ENCODE results near the gene ASPDH. TPM values are rescaled to one million over a fixed set of nuclear protein-coding genes. Genes with fewer than 3 reads are reported as not detected.

ASPDH gene
- not detected in 2 replicates for total RNA-seq (2014; rRNA removed; shearing (Covaris generic))

- no peak for DNase-seq (ENCODE audit: low read depth)
Observed at GRCh38 chr19:50513746-50514345, at the start of gene ASPDH. Gene ASPDH (minus strand): TSS chr19:50513913. CDS start chr19:50513823, 90 bp downstream.

DNA sequence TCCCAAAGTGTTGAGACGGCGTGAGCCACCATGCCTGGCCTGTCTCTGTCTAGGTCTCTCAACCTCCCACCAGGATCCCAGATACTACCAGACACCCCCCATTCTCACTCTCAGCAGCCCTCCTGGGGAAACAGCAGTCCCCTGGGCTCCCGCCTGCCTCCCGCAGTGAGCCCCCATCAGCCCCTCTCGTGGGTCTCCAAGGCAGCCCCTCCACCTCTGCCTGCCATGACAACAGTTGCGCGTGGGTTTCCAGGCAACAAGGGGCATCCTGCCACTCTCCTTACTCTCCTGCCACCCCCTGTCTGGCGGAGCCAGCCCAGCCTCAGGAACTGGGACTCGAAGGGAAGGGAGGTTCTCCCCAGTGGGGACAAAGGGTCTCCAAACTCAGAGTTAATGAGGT is 49.3 kb upstream of the ASPDH start:
- DNase-seq (ENCODE audit: low read depth), result no peak

- DNase-seq (ENCODE audit: low read depth), result no peak
Observed at GRCh38 chr19:50562329-50562728, 48.6 kb upstream of the ASPDH start.

GRCh38 chr19:50559636-50560035 is 45.9 kb upstream of the ASPDH start:
- DNase-seq (ENCODE audit: low read depth), result no peak

- no peak for DNase-seq (ENCODE audit: low read depth)
Observed at GRCh38 chr19:50558449-50558848, 44.7 kb upstream of the ASPDH start.

- no peak for DNase-seq (ENCODE audit: low read depth)
Observed at GRCh38 chr19:50558039-50558438, 44.3 kb upstream of the ASPDH start.

GRCh38 chr19:50557009-50557613 is 43.4 kb upstream of the ASPDH start:
- peak; percentile 3 for DNase-seq (ENCODE audit: low read depth)

DNA sequence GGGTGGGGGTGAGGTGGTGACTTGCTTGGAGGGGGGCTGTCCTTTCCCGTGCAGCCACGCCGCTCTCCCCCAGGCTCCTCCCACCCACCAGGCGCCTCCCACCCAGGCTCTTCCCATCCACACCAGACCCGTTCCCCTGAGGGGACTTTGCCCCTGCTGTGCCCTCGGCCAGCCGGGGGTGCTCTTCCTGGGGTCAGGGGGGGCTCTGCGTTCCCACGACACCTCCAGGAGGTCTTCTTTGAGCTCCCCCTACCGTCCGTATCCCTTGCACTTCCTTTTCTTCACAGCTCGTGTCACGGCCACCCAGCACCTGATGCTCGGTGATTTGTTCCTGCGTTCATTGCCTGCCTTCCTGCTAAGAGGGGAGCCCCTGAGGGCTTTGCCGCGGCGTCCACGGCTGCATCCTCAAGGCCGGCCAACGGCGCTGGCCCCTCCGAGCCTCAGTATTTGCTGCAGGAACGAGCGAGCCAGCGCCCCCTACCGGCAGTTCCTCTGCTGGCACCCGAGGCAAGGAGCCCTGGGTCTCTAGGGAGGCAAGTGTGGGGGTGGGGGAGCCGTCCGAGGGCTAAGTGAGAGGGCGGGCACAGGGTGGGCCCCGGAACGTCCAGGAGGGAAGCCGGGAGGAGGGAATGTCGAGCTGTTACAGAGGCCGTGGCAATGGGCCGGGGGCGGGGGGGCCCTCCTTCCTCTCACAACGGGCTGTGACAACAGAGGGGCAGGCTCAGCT is 42.7 kb upstream of the ASPDH start:
- DNase-seq (ENCODE audit: low read depth), result peak; percentile 84

- DNase-seq (ENCODE audit: low read depth), result peak; percentile 22
Observed at GRCh38 chr19:50555450-50556281, 42.0 kb upstream of the ASPDH start.

GRCh38 chr19:50555033-50555432 is 41.3 kb upstream of the ASPDH start:
- DNase-seq (ENCODE audit: low read depth), result peak; percentile 2

DNA sequence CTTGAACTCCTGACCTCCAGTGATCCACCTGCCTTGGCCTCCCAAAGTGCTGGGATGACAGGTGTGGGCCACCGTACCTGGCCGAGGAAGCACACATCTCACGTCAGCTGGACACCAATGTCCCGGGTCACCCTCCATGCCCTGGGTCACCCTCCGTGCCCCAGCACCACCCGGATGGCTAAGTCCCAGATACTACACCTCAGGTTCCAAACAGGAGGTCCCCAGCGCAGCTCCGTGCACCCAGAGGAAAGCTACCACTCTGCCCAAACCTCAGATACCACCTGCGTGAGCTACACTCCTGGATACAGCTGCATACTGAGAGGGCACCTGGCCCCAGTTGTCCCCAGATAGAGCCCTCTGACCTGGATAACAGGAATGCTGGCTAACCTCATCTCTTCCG is 40.5 kb upstream of the ASPDH start:
- DNase-seq (ENCODE audit: low read depth), result no peak

GRCh38 chr19:50553134-50553703 is 39.5 kb upstream of the ASPDH start:
- peak; percentile 1 for DNase-seq (ENCODE audit: low read depth)

DNA sequence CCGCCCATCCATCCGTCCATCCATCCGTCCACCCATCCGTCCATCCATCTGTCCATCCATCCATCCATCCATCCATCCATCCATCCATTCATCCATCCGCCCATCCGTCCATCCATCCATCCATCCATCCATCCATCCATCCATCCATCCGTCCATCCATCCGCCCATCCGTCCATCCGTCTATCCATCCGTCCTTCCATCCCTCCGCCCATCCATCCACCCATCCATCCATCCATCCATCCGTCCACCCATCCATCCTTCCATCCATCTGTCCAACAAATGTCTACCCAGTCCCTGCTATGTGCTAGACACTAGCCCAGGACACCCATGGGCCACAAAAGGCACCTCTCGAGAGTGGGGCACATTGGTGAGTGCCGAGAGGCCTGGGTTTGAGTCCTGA is 38.8 kb upstream of the ASPDH start:
- peak; percentile 1 for DNase-seq (ENCODE audit: low read depth)

GRCh38 chr19:50551715-50552187 is 38.0 kb upstream of the ASPDH start:
- DNase-seq (ENCODE audit: low read depth), result no peak

DNA sequence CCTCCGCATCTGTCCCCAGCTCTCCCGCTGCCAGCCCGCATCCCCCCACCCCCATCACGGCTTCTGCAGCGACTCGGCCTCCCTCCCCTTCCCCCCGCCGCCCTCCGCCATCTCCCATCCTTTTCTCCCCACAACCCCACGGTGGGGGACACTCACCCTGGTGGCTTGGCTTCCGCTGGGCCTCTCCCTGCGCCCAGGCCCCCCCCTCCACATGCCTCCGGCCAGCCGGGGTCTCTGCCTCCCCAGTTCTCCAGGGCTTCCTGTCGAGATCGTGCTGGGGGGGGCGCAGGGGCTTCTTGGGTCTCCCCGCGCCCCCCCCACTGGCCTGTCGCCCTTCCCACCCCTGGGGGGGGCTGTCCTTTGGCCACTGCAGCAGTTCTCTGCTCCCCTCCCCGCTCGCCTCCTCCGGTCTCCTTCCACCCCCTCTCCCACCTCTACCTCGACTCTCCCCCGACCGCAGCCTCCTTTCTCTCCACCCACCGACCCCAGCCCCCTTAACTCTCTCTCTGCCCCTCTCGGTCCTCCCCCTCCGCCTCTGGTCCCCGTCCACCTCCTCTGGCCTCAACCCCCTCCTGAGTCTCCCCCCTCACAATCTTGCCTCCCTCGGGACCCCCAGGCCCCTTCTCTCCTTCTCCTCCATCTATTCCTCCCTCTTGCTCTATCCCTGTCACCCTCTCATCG is 37.5 kb upstream of the ASPDH start:
- no peak for DNase-seq (ENCODE audit: low read depth)

DNA sequence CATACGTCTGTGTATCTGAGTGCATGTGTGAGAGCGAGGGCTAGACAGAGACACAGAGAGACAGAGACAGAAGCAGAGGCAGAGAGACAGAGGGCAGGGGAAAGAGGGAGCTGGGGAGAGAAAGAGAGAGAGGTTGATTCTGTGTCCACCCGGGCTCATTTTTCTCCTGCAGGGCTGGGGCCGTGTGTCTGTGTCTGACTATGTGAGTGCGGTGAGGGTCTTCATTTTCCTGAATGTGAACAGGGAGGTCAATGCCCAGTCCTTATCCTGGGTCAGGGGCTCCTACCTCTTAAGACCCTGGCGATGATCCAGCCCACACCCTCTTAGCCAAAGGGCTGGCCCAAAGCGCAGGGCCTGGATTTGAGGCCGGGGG is 36.9 kb upstream of the ASPDH start:
- no peak for DNase-seq (ENCODE audit: low read depth)

DNA sequence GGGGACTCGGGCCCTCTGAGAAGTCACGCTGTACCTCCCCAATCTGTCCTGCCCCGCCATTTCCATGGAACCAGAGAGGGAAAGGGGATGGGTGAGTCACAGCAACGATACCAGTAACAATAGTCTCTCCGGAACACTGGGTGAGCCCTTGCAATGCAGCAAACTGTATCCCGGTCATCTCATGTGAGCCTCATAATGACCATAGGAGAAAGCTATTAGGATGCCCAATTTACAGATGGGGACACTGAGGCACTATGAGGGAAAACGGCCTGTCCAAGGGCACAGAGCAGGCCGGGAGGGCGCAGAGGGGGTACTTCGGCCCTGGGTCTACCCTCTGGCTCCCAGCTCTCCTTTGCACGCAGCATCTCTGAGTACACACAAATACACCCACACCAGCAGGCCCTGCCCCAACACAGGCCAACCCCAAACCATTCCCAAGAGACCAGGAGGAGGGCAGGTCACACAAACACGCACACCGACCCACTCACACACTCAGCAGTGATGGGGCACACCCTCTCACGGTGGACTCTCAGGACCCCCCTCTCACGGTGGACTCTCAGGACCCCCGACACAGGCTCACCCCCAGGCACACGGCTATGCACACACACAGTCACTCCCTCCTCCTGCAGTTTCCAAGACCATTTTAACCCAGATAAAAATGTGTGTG is 36.3 kb upstream of the ASPDH start:
- peak; percentile 46 for DNase-seq (ENCODE audit: low read depth)

GRCh38 chr19:50549059-50549926 is 35.6 kb upstream of the ASPDH start:
- DNase-seq (ENCODE audit: low read depth), result no peak

DNA sequence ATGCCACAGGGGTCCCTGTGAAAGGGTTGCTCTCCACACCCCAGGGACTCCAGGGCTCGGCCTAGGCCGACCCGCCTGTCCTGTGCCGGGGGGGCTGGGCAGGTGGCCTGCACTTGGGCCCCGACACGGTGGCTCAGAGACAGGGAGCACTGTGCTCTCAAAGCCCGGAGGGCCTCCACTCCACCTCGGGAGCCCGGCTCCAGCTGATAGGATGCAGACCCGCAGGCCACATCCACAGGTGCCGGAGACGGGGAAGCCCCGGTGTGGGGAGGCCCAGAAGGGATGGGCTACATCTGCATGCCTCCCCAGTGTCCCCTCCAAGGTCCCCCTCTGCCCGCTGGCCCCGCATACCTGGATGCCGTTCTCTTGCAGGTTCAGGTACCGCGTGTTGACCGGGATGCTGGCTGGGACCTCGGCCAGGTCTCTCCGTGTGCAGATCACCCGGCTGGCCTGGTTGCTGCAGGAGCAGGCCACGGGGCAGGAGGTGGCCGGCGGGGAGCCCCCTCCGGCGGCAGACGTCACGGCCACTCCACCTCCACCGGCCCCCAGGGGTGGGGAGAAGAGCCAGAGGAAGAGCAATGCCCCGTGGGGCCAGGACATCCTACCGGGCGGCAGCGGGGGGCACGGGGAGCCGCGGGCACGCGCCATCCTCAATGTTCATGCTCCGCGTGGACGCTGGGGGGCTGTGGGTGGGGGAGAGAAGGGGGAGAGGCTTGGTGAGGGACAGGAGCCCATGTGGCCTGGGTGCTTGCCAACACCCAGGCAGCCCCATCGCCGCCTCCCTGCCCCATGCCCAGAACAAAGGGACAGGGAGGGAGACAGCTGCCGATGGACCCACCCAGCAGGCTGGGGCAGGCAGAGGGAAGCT is 34.7 kb upstream of the ASPDH start:
- DNase-seq (ENCODE audit: low read depth), result no peak
